ENCODE measurements around the gene GNPTG. TPM values are rescaled to one million over a fixed set of nuclear protein-coding genes. Genes with fewer than 3 reads are reported as not detected.
"Not testable (repeated sequence)": the region's sequence is repeated elsewhere in the genome, so short reads cannot be mapped to it uniquely, and the experiment has no call there.

GNPTG gene
- total RNA-seq, 1 donor: 56.0 TPM

- no peak for DNase-seq (ENCODE audit: low read depth in 2 of 3, low spot score in 2 of 3)
Measured at GRCh38 chr16:1317479-1318267, 34.1 kb upstream of the GNPTG start.

- no peak for DNase-seq (ENCODE audit: low read depth in 2 of 3, low spot score in 2 of 3)
Measured at GRCh38 chr16:1318268-1318545, 33.5 kb upstream of the GNPTG start.

DNA sequence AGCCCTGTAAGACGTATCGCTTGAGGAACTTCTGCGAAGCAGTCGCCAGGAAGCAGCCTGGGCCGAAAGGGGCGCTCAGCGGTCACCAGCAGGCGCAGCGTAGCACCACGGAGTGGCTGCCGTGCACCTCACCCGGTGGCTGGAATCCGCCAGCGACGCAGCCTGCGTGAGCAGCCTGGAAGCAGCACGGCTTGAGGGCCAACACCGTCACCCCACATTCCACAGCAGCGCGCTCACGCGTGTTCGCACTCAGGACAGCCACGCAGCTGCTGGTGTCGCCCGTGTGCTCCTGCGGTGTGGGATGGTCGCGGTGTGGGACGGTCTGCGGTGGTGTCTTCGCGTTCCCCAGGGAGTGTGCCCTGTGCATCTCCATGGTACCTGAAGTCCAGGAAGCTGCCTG, 32.7 kb upstream of the GNPTG start:
- no peak for DNase-seq (ENCODE audit: low read depth in 2 of 3, low spot score in 2 of 3)

DNA sequence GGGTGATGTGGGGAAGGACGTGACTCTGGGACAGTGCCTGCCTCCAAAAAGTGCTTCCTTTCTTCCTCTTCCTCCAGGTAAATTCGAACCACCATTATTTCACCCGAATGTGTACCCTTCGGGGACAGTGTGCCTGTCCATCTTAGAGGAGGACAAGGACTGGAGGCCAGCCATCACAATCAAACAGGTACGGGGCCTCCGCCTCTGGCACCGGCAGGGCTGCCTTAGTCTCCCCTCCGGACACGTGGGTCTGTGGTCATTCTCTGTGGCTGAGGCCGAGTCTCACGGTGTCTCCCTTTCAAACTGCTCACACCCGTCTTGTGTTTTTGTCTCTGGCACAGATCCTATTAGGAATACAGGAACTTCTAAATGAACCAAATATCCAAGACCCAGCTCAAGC, 31.6 kb upstream of the GNPTG start:
- no peak for DNase-seq (ENCODE audit: low read depth in 2 of 3, low spot score in 2 of 3)

- DNase-seq (ENCODE audit: low read depth in 2 of 3, low spot score in 2 of 3): no peak
Measured at GRCh38 chr16:1320658-1321240, 31.0 kb upstream of the GNPTG start.

DNA sequence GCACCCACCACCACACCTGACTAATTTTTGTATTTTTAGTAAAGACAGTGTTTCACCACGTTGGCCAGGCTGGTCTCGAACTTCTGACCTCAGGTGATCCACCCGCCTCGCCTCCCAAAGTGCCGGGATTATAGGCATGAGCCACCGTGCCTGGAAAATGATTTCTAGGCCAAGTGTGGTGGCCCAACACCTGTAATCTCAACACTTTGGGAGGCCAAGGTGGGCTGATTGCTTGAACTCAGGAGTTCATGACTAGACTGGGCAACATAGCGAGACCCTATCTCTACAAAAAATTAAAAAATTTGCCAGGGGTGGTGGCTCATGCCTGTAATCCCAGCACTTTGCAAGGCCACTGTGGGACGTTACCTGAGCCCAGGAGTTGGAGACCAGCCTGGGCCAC, 29.3 kb upstream of the GNPTG start:
- no peak for DNase-seq (ENCODE audit: low read depth in 2 of 3, low spot score in 2 of 3)

DNA sequence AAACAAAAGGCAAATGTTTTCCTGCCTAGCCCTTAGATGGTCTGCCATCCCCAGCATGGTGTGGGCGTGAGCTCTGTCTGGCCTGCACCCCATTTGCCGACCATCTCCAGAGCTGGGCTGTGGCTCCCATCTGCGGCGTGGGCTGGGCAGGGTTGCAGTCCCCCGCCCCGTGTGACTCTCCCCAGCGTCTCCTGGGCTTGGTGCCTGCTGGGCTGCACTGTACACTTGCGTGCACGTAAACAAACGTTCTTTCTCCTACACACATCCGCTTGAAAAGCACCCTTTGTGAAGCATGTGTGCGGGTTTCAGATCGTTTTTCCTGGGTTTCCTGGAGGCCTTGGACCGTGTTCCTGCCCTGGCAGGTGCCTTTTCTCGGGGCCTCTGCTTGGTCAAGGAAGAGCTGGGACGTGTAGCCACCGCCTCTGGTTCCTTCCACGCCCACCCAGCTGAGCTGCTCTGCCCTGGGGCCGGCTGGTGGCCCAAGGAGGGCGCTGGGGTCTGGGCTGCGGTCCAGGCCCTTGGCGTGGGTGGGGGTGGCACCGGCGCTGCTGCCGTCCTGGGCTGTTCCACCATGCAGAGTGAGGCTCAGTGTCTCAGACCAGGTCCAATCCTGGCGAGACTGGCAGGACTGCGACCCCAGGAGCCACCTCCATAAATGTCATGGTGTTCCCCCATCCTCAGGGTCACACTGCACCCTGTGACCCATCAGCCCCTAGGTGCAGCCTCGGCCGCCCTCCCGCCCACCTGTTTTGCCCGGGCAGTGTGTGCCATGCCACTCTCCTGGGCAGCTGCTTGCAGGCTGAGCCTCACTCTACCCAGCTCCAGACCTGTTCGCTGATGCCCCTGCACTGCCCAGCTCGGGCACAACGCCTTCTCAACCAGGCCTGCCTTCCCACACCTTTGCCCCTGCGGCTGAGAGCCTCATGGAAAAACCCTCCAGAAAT, 28.2 kb upstream of the GNPTG start:
- DNase-seq (ENCODE audit: low read depth in 2 of 3, low spot score in 2 of 3): no peak

- no peak for DNase-seq (ENCODE audit: low read depth in 2 of 3, low spot score in 2 of 3)
Measured at GRCh38 chr16:1324286-1324826, 27.4 kb upstream of the GNPTG start.

DNA sequence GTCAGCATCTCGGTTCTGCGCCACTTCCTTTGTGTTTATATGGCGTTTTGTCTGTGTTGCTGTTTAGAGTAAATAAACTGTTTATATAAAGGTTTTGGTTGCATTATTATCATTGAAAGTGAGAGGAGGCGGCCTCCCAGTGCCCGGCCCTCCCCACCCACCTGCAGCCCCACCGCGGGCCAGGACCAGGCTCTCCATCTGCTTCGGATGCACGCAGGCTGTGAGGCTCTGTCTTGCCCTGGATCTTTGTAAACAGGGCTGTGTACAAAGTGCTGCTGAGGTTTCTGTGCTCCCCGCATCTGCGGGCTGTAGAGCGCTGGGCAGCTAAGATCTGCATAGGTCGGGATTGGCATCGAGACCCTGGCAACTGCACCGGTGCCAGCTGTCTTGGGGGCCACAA, 26.5 kb upstream of the GNPTG start:
- no peak for DNase-seq (ENCODE audit: low read depth in 2 of 3, low spot score in 2 of 3)

DNA sequence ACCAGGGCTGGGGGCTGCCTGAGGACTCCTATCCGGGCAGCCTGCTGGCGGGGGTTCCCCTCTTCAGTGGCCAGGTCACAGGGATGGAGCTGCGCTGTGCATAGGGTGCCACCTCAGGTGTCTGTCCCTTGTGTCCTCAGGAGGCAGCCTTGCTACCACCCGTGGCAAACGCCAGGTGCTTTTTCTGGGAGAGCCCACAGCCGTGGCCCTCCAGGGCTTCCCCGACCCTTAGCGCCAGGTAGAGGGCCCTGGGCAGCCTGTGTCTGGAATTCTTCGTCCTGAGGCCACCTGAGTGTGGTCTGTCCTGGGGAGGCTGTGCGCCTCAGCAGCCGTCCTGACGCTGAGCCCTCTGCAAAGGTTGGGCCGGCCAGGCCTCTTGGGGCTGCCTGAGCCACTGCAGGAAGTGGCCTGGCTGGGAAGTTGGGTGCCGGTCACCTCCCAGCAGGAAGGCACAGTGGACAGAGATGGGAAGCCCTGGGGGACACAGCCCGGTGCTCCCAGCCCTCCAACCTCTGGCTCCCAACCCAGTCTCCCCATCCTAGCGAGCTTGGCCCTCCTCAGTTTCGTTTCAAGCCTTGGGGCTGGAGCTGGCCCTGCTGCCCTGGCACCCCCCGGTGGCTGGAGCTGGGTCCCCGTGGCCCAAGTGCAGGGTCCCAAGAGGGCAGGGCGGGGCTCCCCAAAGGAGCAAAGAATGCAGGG, 25.9 kb upstream of the GNPTG start:
- no peak for DNase-seq (ENCODE audit: low read depth in 2 of 3, low spot score in 2 of 3)

DNA sequence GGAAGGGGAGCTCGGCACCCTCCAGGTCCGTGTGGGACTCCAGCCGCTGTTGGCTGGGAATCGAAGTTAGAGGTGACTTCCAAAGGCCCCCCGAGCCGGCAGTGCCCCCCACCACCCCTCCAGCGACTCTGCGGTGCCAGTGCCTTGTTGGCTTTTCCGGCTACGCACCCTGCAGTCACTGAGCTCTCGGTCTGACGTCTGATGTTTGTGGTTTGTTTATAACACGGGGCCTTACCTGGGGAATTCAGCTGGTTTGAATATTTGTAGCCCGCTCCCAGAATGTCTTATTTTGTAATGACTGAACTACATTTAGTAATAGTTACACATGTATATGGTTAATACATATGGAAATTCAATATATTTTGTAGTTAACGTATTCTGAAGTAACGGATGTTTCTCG, 25.3 kb upstream of the GNPTG start:
- no peak for DNase-seq (ENCODE audit: low read depth in 2 of 3, low spot score in 2 of 3)

DNA sequence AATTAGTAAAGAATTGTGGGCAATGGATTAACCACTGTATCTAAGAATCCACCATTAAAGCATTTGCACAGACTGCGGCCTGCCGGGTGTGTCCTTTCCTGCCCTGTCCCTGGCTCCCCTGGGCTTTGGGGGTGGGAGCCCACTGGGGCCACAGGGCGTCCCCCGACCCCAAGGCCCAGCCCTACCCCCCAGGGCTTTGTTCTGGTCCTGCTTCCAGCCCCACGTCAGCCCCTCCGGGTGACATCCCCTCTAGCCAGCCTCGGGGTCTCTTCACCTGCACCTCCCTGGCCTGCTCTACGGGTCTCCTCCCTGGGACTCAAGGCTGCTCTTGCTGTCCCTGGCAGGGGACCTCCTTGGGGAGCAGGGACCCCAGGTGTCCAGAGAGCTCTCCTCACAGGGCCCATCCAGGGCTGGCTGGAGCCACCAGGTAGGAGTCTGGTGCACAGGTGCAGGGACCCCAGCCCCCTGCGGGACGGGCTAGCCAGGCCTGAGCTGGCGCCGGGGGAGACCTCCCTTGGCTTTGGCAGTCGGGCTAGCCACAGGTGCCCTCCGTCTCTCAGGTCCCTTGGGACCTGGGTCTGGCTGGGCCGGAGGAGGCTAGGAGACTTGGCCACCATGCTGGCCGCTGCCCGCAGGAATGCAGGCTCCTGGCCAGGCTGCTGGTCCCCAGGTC, 24.6 kb upstream of the GNPTG start:
- DNase-seq (ENCODE audit: low read depth in 2 of 3, low spot score in 2 of 3): no peak

GRCh38 chr16:1327619-1327947, 24.1 kb upstream of the GNPTG start:
- no peak for DNase-seq (ENCODE audit: low read depth in 2 of 3, low spot score in 2 of 3)

- not testable (repeated sequence) for DNase-seq (ENCODE audit: low read depth in 2 of 3, low spot score in 2 of 3)
Measured at GRCh38 chr16:1328136-1328535, 23.6 kb upstream of the GNPTG start.

- DNase-seq (ENCODE audit: low read depth in 2 of 3, low spot score in 2 of 3): not testable (repeated sequence)
Measured at GRCh38 chr16:1328961-1329360, 22.8 kb upstream of the GNPTG start.

DNA sequence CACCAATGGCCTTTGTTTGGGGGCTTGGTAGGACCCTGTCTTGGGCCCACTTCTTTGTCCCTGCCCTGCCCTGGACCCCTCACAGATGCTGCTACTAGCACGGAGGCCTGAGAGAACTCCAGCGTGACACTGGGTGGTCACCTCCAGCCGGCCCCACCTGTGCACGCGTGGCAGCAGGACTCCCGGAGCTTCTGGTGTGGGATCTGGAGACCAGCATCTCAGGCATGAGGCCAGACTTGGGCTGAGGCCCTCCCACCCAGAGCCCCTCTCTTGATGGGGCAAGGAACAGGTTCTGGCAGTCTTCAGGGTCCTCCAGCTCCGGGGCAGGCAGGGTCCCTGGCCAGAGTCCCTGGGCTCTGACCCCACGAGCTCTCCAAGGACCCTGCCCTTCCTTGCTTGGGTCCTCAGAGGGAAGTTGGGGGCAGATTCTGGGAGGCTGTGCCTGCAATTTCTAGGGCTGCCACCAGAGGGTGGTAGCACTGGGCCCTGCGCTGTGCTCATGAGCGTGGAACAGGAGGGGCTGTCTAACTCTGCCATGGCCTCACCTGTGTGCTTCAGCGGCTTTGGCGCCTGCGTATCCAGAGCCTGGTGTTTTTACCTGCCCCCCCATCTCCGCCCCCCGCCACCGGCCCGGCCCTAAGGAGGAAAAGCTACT, 21.3 kb upstream of the GNPTG start:
- no peak for DNase-seq (ENCODE audit: low read depth in 2 of 3, low spot score in 2 of 3)

DNA sequence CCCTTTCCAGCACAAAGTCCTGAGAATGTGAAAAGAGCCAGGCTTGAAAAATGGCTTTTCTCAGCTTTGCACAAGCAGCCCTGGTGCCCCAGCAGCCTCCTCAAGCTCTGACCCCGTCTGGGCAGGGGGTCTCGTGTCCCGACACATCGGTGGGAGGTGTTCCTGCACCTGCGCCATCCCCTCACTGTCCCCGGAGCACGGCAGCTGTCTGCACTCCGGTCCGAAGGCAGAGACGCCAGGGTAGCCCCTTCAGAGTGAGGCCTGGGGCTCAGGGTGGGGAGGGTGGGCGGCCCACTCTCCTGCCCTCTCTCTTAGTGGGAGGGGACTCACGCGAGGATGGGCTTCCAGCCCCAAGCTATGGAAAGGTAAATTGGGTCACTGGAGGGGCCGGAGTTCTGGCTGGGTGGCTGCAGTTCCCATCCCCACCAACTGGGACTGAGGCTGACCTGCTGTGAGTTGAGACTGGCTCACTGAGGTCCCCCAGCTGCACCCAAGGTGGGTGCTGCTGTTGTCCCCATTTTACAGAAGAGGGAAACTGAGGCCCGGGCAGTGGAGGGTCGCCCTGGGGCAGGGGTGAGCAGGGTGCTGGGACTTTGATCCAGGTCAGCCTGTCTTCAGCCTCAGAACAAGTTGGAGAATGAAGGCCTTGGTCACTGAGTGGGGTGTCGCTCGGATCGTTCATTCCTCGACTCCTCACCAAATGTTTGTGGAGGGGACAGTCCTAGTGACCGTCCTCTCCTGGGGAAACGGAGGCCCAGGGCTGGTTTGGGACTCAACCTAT, 20.6 kb upstream of the GNPTG start:
- DNase-seq (ENCODE audit: low read depth in 2 of 3, low spot score in 2 of 3): no peak

- DNase-seq (ENCODE audit: low read depth in 2 of 3, low spot score in 2 of 3): peak in 2 of 3 donors; percentile 81 to 87
Measured at GRCh38 chr16:1331712-1332617, 19.8 kb upstream of the GNPTG start.
